Adrenal gland (tissue), 5 donors: ENCODE results near the gene LTB4R.

Experiments used
- CTCF ChIP-seq, 6 experiments: fragments of 450-650 bp in 4 of 6; fragments of 200-600 bp in 2 of 6; sonication (generic) in 1 of 6; IDR thresholded peaks; 1 replicate in 5 of 6; 2 replicates in 1 of 6; pipeline versions ENCODE4 v1.5.1 to v1.8.0; 2016 to 2021; ENCODE audit warnings: antibody characterized with exemption in 6 of 6, mild to moderate bottlenecking in 2 of 6, moderate library complexity in 1 of 6
- POLR2A ChIP-seq, 2 donors: fragments of 450-650 bp; IDR thresholded peaks; one replicate each; pipeline ENCODE4 v1.6.1; 2017; ENCODE audit warnings: antibody characterized with exemption in 2 of 2, mild to moderate bottlenecking in 2 of 2, moderate library complexity in 1 of 2
- donor health status: DM: no; HTN: no; CAD: no.

GRCh38 chr14:24313913-24314312 is 2.6 kb downstream of the LTB4R start:
- no peak for TF ChIP-seq CTCF (IDR thresholded peaks at IDR 0.05)
- no peak for TF ChIP-seq POLR2A (IDR thresholded peaks at IDR 0.05)
